HG02642 (cell line): ENCODE measurements around the gene MSRB1.

ENCODE experiments used
- ATAC-seq: cut with Tn5 transposase; IDR thresholded peaks from one replicate; pipeline ENCODE4 v1.9.1; 2021; ENCODE audit warnings: mild to moderate bottlenecking; ENCODE audit not compliant: unreplicated experiment, poor library complexity

Gene MSRB1

GRCh38 chr16:1979271-1980029 is 36.5 kb upstream of the MSRB1 start:
- ATAC-seq = no peak

DNA sequence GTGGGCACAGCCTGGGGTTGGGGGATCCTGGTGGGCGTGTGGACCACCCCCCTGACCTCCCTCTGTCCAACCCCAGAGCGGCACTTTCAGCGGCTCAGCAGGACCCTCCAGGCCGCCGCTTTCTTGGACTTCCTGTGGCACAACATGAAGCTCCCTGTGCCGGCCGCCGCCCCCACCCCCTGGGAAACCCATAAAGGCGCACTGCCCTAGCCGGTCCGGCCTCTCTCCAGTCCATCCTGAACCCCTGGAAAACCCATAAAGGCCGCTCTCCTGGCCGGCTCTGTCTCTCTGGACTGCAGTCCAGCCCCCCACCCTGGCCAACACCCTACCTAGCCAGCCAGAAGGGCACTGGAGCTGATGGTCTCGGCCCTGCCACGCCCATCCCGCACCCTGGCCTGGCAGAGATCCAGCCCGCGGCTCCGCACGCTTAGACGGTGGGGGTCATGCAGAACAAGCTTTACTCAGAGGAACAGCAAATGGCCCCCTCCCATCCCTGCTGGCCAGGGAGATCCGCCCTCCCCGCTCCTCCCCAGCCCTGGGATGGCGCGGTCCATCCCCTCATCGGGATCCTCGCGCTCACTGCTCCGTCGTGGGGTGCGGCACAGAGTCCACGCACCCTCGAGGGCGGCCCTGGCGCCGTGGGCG is 35.6 kb upstream of the MSRB1 start:
- no peak for ATAC-seq

- no peak for ATAC-seq
These were observed 34.9 kb upstream of the MSRB1 start for GRCh38 chr16:1977875-1978268.

DNA sequence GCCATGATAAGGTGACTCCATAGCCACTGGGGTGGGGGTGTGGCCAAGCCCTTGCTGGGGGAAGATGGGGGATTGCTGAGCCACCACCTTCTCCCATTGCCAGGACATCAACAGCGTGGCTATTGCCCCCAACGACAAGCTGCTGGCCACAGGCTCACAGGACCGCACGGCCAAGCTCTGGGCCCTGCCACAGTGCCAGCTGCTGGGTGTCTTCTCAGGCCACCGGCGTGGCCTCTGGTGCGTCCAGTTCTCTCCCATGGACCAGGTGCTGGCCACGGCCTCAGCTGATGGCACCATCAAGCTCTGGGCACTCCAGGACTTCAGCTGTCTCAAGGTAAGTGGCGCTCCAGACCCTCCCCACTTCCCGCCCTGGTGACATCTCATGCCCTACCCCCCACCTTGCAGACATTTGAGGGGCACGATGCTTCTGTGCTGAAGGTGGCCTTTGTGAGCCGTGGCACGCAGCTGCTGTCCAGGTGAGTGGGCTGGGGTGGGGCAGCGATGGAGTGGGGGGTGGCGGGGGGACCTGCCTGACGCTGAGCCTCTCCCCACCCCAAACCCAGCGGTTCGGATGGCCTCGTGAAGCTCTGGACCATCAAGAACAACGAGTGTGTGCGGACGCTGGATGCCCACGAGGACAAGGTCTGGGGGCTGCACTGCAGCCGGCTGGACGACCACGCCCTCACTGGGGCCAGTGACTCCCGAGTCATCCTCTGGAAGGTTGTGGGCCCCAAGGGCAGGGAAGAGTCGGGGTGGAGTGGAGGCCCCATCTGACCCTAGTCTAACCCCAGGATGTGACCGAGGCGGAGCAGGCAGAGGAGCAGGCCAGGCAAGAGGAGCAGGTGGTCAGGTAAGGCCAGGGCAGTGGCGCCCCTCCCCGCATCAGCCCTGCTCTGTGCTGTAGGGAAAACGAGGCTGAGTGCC is 34.2 kb upstream of the MSRB1 start:
- ATAC-seq = no peak

DNA sequence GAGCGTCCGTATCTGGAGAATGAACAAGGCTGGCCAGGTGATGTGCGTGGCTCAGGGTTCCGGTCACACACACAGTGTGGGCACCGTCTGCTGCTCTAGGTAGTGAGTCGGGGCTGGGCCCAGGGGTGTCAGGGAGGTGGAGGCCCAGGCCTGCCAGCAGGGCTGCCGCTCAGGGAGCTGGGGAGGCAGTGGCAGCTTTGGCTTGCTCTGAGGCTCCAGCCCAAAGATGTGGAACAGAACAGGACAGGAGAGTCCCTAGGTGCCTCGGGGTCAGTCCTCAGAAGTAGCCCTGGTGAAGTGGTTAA is 33.2 kb upstream of the MSRB1 start:
- no peak for ATAC-seq

DNA sequence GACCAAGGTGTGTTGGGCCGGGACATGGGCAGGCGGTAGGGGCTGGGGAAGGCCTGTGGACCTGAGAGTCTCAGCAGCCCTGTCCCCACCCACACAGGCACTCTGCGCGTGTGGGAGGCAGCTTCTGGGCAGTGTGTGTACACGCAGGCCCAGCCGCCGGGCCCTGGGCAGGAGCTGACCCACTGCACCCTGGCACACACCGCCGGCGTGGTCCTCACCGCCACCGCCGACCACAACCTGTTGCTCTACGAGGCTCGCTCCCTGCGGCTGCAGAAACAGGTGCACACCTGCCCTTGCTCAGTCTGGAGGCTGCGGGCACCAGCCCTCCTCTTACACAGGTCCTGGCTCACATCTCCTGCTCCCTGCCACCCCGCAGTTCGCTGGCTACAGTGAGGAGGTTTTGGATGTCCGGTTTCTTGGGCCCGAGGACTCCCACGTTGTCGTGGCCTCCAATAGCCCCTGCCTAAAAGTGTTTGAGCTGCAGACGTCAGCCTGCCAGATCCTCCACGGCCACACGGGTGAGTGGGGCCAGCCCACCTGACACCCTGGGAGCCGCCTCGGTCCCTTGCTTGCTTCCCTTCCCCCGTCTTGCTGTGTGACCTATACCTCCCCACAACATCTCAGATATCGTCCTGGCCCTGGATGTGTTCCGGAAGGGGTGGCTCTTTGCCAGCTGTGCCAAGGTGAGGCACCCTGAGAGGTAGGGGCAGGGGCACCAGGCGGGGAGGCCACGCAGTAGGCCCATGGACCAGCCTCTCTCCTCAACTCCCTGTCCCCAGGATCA is 32.6 kb upstream of the MSRB1 start:
- ATAC-seq = no peak

- no peak for ATAC-seq
These were observed 31.4 kb upstream of the MSRB1 start for GRCh38 chr16:1974157-1975070.

DNA sequence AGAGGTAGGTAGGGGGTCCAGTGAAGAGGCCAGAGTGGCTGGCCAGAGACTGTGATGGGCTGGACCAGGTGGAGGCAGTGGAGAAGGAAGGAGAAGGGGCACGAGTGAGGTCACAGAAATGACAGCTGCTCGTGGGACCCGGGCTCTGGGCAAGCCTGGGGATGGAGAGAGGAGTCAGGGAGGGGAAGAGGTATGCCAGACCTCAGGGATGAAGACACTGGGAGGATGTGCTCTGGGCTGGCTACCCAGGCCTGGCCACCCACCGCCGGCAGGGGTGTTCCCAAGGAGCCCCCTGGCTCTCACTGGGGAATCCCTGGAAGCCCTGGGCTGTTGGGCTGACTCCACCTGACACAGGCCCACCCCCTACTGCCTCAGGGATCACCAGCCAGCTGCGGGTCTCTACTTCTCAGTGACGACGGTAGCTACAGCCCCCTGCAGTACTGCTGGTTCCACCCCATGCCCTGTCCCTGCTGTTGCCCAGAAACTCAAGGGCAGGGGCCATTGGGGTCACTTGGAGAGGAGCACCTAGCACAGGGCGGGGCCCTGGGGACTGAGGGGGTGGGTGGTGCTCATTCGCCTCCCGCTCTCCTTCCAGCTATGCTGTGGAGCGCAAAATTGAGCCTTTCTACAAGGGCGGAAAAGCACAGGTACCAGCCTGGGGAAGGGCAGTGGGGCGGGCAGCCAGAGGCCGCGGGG is 30.6 kb upstream of the MSRB1 start:
- ATAC-seq = no peak

- peak; percentile 1 for ATAC-seq
These were observed 29.5 kb upstream of the MSRB1 start for GRCh38 chr16:1972490-1972877.

- ATAC-seq = peak; percentile 69
These were observed 28.9 kb upstream of the MSRB1 start, which contains the start of gene TBL3 for GRCh38 chr16:1971796-1972489. Gene TBL3, plus strand, starts transcription at chr16:1972053. Its CDS starts 112 bp downstream, at chr16:1972165.

DNA sequence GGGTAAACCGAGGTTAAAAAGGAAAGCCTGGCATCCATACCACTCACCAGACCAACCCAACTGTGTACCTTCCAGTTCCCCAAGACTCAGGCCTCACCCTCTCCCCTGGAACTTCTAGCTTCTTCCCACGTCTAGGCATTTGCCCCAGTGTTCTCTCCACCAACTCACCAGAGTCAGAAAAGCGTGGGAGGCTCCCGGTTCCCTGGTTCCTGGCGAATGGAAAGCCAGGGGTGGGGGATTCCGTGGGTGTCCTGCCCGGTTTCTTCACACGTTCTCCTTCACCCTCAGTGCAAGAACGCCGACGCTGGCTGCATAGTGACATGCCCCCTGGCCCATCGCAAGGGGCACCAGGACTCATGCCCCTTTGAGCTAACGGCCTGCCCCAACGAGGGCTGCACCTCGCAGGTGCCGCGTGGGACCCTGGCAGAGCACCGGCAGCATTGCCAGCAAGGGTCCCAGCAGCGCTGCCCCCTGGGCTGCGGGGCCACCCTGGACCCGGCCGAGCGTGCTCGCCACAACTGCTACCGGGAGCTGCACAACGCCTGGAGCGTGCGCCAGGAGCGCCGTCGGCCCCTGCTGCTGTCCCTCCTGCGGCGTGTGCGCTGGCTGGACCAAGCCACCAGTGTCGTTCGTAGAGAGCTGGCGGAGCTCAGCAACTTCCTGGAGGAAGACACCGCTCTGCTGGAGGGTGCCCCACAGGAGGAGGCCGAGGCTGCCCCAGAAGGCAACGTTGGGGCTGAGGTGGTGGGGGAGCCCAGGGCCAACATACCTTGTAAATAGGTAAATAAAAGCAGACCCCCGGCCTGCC is 25.4 kb upstream of the MSRB1 start:
- no peak for ATAC-seq

GRCh38 chr16:1966460-1966859 is 23.5 kb upstream of the MSRB1 start, which contains the start of gene RNF151:
Gene RNF151, plus strand, starts transcription at chr16:1966856. Its CDS starts 26 bp downstream, at chr16:1966882.
- no peak for ATAC-seq

GRCh38 chr16:1965396-1966001 is 22.5 kb upstream of the MSRB1 start:
- no peak for ATAC-seq

DNA sequence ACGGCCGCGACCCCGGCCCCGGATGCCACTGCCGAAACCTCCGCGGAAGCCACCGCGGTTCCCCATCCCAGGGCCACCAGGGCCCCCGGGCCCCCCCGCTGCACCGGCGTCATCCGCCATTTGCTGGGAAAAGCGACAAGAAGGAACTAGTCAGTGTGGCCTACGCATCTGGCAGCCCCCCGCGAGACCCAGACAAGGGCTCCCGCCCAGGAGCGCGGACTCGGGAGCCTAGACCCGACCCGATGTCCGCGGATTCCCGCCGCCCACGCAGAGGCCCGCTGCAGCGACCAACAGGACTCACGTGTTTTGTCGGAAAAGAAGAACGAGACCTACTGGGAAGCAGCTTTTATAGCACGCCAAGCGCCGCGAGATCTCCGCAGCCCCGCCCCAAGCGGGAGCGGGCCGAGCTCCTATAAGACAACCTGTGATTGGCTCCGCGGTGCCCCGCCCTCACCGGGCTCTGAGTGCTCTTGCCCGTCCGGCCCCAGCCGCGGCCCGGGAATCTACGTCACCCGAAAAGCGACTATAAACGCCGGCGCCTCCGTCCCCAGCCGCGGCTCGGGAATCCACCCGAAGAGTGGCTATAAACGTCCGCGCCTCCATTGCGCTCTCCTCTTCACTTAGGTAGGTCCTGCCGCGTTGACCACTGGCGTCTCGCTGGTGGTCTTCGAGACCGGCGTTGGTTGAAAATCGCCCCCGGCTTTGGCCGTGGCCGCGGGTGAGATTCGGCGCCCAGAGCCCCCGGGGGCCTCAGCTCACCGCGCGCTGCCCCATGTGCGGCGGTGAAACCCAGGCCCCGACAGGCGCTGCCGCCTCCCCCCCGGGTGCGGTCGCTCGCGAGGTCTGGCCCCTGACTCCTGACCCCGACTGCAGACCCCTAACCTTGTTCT is 21.8 kb upstream of the MSRB1 start, which contains the start of gene RPS2:
Gene RPS2, minus strand, starts transcription at position 321 of the 890 bp plus-strand sequence. Its CDS starts 201 bp downstream, at position 120.
- peak; percentile 85 for ATAC-seq

DNA sequence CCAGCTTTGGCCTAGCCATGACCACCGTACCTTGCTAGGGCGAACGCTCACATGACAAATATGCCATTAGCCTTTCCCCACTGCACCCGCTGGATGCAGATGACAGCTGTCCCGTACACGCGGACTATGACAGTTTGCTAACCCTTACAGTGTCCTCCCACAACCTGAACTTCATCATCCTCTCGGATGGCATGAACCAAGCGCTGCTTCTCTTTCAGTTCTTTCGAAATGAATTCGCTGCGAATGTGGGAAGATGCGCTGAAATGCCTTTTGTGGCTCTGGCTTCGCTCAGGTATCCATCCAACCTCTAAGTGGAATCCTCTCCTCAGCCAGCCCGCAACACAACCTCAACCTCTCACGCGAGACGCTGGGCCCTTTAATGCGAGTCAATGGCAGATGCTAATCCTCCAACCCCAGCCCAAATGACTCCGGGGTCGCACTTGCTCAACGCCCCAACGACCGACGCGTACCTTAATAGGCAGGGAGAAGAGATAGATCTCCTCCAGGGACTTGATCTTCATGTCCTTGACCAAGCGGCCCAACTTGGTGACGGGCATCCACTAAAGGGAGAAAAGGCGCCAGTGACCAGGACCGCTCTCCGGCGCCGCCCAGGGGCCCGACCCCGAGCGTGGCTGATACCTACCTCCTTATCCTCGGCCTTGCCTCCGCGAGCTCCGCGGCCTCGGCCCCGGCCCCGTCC is 21.0 kb upstream of the MSRB1 start:
- peak; percentile 24 for ATAC-seq
